C4-2B (cell line): ENCODE data around the gene FNDC8.

ENCODE experiments used
- CTCF ChIP-seq: fragments of 450-650 bp; conservative IDR thresholded peaks from 2 replicates; pipeline ENCODE4 v1.5.1; 2017; ENCODE audit warnings: mild to moderate bottlenecking
- ZFX ChIP-seq: fragments of 450-650 bp; IDR thresholded peaks from 2 replicates; pipeline ENCODE4 v1.6.1; 2017

DNA sequence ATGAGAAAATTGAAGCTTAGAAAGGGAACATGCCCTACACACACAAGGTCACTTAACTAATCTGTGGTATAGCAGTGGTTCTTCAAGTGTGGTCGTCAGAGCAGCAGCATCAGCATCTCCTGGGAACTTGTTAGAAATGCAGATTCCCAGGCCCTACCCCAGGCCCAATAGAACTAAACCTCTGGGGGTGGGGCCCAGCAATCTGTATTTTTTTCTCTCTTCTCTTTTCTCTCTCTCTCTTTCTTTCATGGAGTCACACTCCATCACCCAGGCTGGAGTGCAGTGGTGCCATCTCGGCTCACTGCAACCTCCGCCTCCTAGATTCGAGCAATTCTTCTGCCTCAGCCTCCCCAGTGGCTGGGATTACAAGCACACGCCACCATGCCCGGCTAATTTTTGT is 16.8 kb downstream of the FNDC8 start:
- TF ChIP-seq CTCF = no peak
- no peak for TF ChIP-seq ZFX
